HepG2 (cell line): ENCODE measurements around the gene CEACAM3. TPM values are rescaled to one million over a fixed set of nuclear protein-coding genes. Genes with fewer than 3 reads are reported as not detected.

Source experiments
- CTCF ChIP-seq: sonication (generic); formaldehyde crosslinking; IDR thresholded peaks from 2 replicates; pipeline ENCODE4 v1.5.0; 2020; ENCODE audit warnings: mild to moderate bottlenecking, missing genetic modification reagents, moderate library complexity
- GTF3A ChIP-seq: sonication (generic); formaldehyde crosslinking; conservative IDR thresholded peaks from 2 replicates; pipeline ENCODE4 v1.4.0; 2020; ENCODE audit warnings: mild to moderate bottlenecking, missing genetic modification reagents
- MYNN ChIP-seq: sonication (generic); formaldehyde crosslinking; IDR thresholded peaks from 2 replicates; pipeline ENCODE4 v1.4.0; 2020; ENCODE audit warnings: mild to moderate bottlenecking, low read depth, missing genetic modification reagents
- NFIC ChIP-seq: IDR thresholded peaks from 2 replicates; pipeline ENCODE4 v1.6.1; 2012; ENCODE audit warnings: mild to moderate bottlenecking, low read length, inconsistent platforms
- RFXAP ChIP-seq: sonication (generic); formaldehyde crosslinking; IDR thresholded peaks from 2 replicates; pipeline ENCODE4 v1.4.0; 2020; ENCODE audit warnings: missing genetic modification reagents, borderline replicate concordance
- ZBTB3 ChIP-seq: sonication (generic); formaldehyde crosslinking; IDR thresholded peaks from 2 replicates; pipeline ENCODE4 v1.4.0; 2020; ENCODE audit warnings: low read depth, mild to moderate bottlenecking, moderate library complexity, missing genetic modification reagents, borderline replicate concordance
- ZFP62 ChIP-seq: sonication (generic); formaldehyde crosslinking; IDR thresholded peaks from 2 replicates; pipeline ENCODE4 v1.4.0; 2020; ENCODE audit warnings: missing genetic modification reagents
- ZKSCAN8 ChIP-seq: IDR thresholded peaks from 2 replicates; pipeline ENCODE4 v1.6.1; 2016; ENCODE audit warnings: borderline replicate concordance, missing genetic modification reagents, missing compliant biosample characterization
- ZMYM4 ChIP-seq: sonication (generic); formaldehyde crosslinking; IDR thresholded peaks from 2 replicates; pipeline ENCODE4 v1.8.1; 2023; ENCODE audit warnings: mild to moderate bottlenecking, missing genetic modification reagents
- ZNF562 ChIP-seq: sonication (generic); formaldehyde crosslinking; IDR thresholded peaks from 2 replicates; pipeline ENCODE4 v1.8.0; 2022; ENCODE audit warnings: missing genetic modification reagents, borderline replicate concordance
- ZSCAN9 ChIP-seq: IDR thresholded peaks from 2 replicates; pipeline ENCODE4 v1.6.1; 2016; ENCODE audit warnings: borderline replicate concordance
- polyA plus RNA-seq, 8 experiments: library from polyadenylated mRNA; depleted of rRNA in 3 of 8; stranded (reverse) in 7 of 8; unstranded in 1 of 8; fragments of >200 nt; fragmentation: Illumina TruSeq in 4 of 8; extraction: Trizol in 4 of 8; gene quantifications; 2 replicates each; pipeline versions ENCODE4 v1.2.1 to v1.2.3, GENCODE V29; 2011 to 2016; ENCODE audit warnings: low read depth in 4 of 8, missing spikeins in 1 of 8, mixed read lengths in 1 of 8; ENCODE audit not compliant: insufficient read depth in 1 of 8
- total RNA-seq, 5 experiments: library from RNA; depleted of rRNA; stranded (reverse); fragments of >200 nt; fragmentation: Illumina TruSeq; extraction: Trizol; gene quantifications; 2 replicates each; pipeline ENCODE4 v1.2.3, GENCODE V29; 2016; ENCODE audit warnings: low read depth in 1 of 5
- TF ChIP-seq, protein P1 (sequence below): IDR thresholded peaks from 2 replicates; pipeline ENCODE4 v1.6.1; 2016; ENCODE audit warnings: low read depth, missing genetic modification reagents, missing compliant biosample characterization
- TF ChIP-seq, protein P2 (sequence below): sonication (generic); formaldehyde crosslinking; IDR thresholded peaks from 2 replicates; pipeline ENCODE4 v1.4.0; 2020; ENCODE audit warnings: missing genetic modification reagents
- TF ChIP-seq, protein P3 (sequence below): sonication (generic); formaldehyde crosslinking; IDR thresholded peaks from 2 replicates; pipeline ENCODE4 v1.8.1; 2023; ENCODE audit warnings: missing genetic modification reagents, mild to moderate bottlenecking, borderline replicate concordance
- TF ChIP-seq, protein P4 (sequence below): sonication (generic); formaldehyde crosslinking; IDR thresholded peaks from 2 replicates; pipeline ENCODE4 v1.4.0; 2020; ENCODE audit warnings: mild to moderate bottlenecking, missing genetic modification reagents, borderline replicate concordance
- TF ChIP-seq, protein P5 (sequence below): sonication (generic); formaldehyde crosslinking; IDR thresholded peaks from 2 replicates; pipeline ENCODE4 v1.5.0; 2020; ENCODE audit warnings: mild to moderate bottlenecking, low read depth, missing genetic modification reagents, borderline replicate concordance

CEACAM3 gene
- total and polyA plus RNA-seq, 2 of the 13 experiments (the other 11 are each of a cell fraction or from before 2014, with no cell fraction given), result not detected

GRCh38 chr19:41792513-41793413 lies 3.6 kb upstream of the CEACAM3 start (continued):
- TF ChIP-seq, protein P1, sequence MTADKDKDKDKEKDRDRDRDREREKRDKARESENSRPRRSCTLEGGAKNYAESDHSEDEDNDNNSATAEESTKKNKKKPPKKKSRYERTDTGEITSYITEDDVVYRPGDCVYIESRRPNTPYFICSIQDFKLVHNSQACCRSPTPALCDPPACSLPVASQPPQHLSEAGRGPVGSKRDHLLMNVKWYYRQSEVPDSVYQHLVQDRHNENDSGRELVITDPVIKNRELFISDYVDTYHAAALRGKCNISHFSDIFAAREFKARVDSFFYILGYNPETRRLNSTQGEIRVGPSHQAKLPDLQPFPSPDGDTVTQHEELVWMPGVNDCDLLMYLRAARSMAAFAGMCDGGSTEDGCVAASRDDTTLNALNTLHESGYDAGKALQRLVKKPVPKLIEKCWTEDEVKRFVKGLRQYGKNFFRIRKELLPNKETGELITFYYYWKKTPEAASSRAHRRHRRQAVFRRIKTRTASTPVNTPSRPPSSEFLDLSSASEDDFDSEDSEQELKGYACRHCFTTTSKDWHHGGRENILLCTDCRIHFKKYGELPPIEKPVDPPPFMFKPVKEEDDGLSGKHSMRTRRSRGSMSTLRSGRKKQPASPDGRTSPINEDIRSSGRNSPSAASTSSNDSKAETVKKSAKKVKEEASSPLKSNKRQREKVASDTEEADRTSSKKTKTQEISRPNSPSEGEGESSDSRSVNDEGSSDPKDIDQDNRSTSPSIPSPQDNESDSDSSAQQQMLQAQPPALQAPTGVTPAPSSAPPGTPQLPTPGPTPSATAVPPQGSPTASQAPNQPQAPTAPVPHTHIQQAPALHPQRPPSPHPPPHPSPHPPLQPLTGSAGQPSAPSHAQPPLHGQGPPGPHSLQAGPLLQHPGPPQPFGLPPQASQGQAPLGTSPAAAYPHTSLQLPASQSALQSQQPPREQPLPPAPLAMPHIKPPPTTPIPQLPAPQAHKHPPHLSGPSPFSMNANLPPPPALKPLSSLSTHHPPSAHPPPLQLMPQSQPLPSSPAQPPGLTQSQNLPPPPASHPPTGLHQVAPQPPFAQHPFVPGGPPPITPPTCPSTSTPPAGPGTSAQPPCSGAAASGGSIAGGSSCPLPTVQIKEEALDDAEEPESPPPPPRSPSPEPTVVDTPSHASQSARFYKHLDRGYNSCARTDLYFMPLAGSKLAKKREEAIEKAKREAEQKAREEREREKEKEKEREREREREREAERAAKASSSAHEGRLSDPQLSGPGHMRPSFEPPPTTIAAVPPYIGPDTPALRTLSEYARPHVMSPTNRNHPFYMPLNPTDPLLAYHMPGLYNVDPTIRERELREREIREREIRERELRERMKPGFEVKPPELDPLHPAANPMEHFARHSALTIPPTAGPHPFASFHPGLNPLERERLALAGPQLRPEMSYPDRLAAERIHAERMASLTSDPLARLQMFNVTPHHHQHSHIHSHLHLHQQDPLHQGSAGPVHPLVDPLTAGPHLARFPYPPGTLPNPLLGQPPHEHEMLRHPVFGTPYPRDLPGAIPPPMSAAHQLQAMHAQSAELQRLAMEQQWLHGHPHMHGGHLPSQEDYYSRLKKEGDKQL (CRISPR knock-in tag), result no peak
- TF ChIP-seq ZNF562, result no peak
- TF ChIP-seq ZBTB3 (CRISPR knock-in tag), result no peak
- TF ChIP-seq NFIC, result no peak
- no peak for TF ChIP-seq RFXAP (CRISPR knock-in tag)
- TF ChIP-seq GTF3A (CRISPR knock-in tag), result no peak
- TF ChIP-seq ZFP62 (CRISPR knock-in tag), result no peak
- TF ChIP-seq, protein P2, sequence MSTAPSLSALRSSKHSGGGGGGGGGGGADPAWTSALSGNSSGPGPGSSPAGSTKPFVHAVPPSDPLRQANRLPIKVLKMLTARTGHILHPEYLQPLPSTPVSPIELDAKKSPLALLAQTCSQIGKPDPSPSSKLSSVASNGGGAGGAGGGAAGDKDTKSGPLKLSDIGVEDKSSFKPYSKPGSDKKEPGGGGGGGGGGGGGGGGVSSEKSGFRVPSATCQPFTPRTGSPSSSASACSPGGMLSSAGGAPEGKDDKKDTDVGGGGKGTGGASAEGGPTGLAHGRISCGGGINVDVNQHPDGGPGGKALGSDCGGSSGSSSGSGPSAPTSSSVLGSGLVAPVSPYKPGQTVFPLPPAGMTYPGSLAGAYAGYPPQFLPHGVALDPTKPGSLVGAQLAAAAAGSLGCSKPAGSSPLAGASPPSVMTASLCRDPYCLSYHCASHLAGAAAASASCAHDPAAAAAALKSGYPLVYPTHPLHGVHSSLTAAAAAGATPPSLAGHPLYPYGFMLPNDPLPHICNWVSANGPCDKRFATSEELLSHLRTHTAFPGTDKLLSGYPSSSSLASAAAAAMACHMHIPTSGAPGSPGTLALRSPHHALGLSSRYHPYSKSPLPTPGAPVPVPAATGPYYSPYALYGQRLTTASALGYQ (CRISPR knock-in tag), result no peak
- no peak for TF ChIP-seq ZKSCAN8 (CRISPR knock-in tag)
- TF ChIP-seq, protein P3, sequence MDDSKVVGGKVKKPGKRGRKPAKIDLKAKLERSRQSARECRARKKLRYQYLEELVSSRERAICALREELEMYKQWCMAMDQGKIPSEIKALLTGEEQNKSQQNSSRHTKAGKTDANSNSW (CRISPR knock-in tag), result no peak
- peak; percentile 68 for TF ChIP-seq CTCF (CRISPR knock-in tag)
- TF ChIP-seq ZSCAN9 (CRISPR knock-in tag), result no peak
- TF ChIP-seq ZMYM4 (CRISPR knock-in tag), result no peak
- TF ChIP-seq, protein P4, sequence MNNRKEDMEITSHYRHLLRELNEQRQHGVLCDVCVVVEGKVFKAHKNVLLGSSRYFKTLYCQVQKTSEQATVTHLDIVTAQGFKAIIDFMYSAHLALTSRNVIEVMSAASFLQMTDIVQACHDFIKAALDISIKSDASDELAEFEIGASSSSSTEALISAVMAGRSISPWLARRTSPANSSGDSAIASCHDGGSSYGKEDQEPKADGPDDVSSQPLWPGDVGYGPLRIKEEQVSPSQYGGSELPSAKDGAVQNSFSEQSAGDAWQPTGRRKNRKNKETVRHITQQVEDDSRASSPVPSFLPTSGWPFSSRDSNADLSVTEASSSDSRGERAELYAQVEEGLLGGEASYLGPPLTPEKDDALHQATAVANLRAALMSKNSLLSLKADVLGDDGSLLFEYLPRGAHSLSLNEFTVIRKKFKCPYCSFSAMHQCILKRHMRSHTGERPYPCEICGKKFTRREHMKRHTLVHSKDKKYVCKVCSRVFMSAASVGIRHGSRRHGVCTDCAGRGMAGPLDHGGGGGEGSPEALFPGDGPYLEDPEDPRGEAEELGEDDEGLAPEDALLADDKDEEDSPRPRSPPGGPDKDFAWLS (CRISPR knock-in tag), result no peak
- TF ChIP-seq MYNN, result no peak
- TF ChIP-seq, protein P5, sequence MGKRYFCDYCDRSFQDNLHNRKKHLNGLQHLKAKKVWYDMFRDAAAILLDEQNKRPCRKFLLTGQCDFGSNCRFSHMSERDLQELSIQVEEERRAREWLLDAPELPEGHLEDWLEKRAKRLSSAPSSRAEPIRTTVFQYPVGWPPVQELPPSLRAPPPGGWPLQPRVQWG (CRISPR knock-in tag), result no peak
